Activated T-helper 17 cell treated with anti-CD3 and anti-CD28 coated beads, Interleukin-2, amount 50 U/mL, for 72 hours (primary cell): ENCODE measurements around the gene DOCK2. TPM values are rescaled to one million over a fixed set of nuclear protein-coding genes. Genes with fewer than 3 reads are reported as not detected.
A peak's percentile ranks its signal among the peaks of the same experiment; 100 is the strongest.
"Not testable (repeated sequence)": the region's sequence is repeated elsewhere in the genome, so short reads cannot be mapped to it uniquely, and the experiment has no call there.

Source experiments
- ATAC-seq: fragments of 150-1000 bp; cut with Tn5 transposase; replicated peaks from 2 replicates; pipeline ENCODE4 v1.10.0; 2021; ENCODE audit warnings: mild to moderate bottlenecking, moderate library complexity
- H3K27ac Mint-ChIP-seq: one replicate; pipeline ENCODE4 v1.8.0; 2022; ENCODE audit warnings: mixed read lengths
- H3K27me3 Mint-ChIP-seq: one replicate; pipeline ENCODE4 v1.8.0; 2022; ENCODE audit warnings: mixed read lengths
- H3K36me3 Mint-ChIP-seq: one replicate; pipeline ENCODE4 v1.8.0; 2022; ENCODE audit warnings: low read depth, mild to moderate bottlenecking, mixed read lengths
- H3K4me1 Mint-ChIP-seq: one replicate; pipeline ENCODE4 v1.8.0; 2022; ENCODE audit warnings: mixed read lengths
- H3K4me3 Mint-ChIP-seq: one replicate; pipeline ENCODE4 v1.8.0; 2022; ENCODE audit warnings: mild to moderate bottlenecking, mixed read lengths
- H3K9me3 Mint-ChIP-seq: one replicate; pipeline ENCODE4 v1.8.0; 2022; ENCODE audit warnings: mixed read lengths
- total RNA-seq, 2 donors: library from RNA; stranded (reverse); gene quantifications; one replicate each; pipeline ENCODE4 v1.2.3, GENCODE V29; 2022

The DOCK2 gene
- total RNA-seq, 2 donors from 2014 or later, result 229 to 244 TPM

DNA sequence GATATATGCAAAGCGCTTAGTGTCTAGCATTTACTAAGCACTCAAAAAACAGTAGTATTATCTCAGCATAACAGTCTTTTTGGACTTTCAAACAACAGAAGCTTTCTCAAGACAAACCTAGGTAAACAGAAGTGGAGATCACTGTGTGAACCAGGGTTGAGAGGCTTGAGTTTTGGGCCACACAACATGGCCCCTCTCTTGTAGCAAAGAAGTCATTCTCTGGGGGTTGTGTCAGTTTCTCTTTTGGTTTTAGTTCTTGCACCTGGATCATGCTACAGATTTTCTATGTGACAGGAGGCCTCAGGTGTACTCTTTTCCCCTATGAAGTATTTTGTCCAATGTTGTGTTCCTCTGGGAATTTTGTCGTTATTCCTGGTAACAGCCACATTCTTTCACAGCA lies 313.3 kb downstream of the DOCK2 start:
- no peak overlapping the region for H3K4me3 Mint-ChIP-seq
- ATAC-seq, result no peak
- no peaks in the 10 kb centered on the region for H3K27me3 Mint-ChIP-seq
- no peaks in the 10 kb centered on the region for H3K9me3 Mint-ChIP-seq
- H3K36me3 Mint-ChIP-seq, result peaks cover 61% of the 10 kb centered on the region
- no peak overlapping the region for H3K27ac Mint-ChIP-seq
- peaks cover 17% of the 10 kb centered on the region for H3K4me1 Mint-ChIP-seq

DNA sequence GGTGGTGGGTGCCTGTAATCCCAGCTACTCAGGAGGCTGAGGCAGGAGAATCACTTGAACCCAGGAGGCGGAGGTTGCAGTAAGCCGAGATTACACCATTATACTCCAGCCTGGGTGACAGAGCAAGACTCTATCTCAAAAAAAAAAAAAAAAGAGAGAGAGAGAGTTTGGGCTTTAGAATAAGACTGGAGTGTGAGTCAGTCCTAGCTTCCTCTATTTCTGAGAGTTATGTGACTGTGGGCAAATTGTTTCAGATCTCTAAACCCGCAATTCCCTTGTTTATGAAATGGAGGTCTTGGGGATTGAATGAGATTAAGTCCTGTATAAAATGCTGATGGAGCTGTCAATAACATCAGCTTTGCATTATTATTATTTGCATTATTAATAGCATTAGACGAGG lies 316.1 kb downstream of the DOCK2 start:
- peaks cover 47% of the 10 kb centered on the region for H3K36me3 Mint-ChIP-seq
- not testable (repeated sequence) for H3K9me3 Mint-ChIP-seq, H3K4me1 Mint-ChIP-seq, H3K27ac Mint-ChIP-seq, H3K4me3 Mint-ChIP-seq, H3K27me3 Mint-ChIP-seq, ATAC-seq

GRCh38 chr5:169954786-169955185 lies 317.7 kb downstream of the DOCK2 start:
- Mint-ChIP-seq H3K9me3 (no peaks in the 10 kb centered on the region), H3K27ac (peak overlapping the region; percentile 19), H3K36me3 (peaks cover 38% of the 10 kb centered on the region), H3K4me3 (no peak overlapping the region), H3K4me1 (peaks cover 4% of the 10 kb centered on the region), H3K27me3 (no peaks in the 10 kb centered on the region)
- no peak for ATAC-seq

DNA sequence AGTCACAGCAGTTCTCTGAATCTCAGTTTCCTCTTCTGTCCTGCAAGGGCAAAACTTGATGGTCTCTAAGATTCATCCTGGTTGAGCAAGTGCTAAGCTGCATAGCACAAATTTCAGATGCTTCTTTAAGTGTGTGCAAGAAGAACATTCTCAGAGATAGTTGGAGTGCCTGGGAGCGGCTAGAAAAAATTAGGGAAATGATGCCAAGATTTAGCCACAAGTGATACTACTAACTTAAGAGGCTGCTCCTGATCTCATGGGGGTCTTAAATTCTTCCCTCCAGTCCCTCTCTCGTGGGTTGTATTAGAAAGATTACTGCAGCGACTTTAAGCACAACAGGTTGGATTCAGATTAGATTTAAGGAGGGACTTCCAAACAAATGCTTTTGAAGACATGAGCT lies 319.1 kb downstream of the DOCK2 start:
- Mint-ChIP-seq H3K36me3 (peaks cover 26% of the 10 kb centered on the region), H3K9me3 (no peaks in the 10 kb centered on the region), H3K4me1 (peaks cover 4% of the 10 kb centered on the region), H3K27ac (no peak overlapping the region), H3K27me3 (no peaks in the 10 kb centered on the region), H3K4me3 (no peak overlapping the region)
- ATAC-seq, result no peak

- no peaks in the 10 kb centered on the region for H3K9me3 Mint-ChIP-seq
- H3K4me1 Mint-ChIP-seq, result peaks cover 4% of the 10 kb centered on the region
- H3K27ac Mint-ChIP-seq, result no peak overlapping the region
These were observed 319.7 kb downstream of the DOCK2 start for GRCh38 chr5:169956756-169957155.

DNA sequence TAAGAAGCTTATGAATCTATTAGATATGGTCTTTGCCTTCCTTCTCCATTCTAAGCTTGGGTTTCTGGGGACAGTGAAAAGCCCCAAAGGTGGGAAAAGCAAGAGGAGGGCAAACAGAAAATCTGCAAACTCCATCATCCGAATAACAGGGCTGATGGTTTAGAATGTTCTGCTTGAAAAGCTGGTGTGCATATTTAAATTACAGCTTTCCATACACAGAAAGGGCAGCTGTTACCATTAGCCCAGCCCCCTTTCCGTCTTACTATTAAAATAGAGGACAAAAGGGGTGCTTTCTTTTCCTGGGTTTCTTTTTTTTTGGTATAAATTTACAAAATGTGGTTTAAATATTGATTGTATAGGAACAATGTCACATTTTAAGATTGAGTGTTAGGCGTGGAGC lies 321.2 kb downstream of the DOCK2 start:
- H3K9me3 Mint-ChIP-seq, result no peaks in the 10 kb centered on the region
- no peak for ATAC-seq
- H3K27me3 Mint-ChIP-seq, result no peaks in the 10 kb centered on the region
- no peak overlapping the region for H3K4me3 Mint-ChIP-seq
- H3K36me3 Mint-ChIP-seq, result peaks cover 10% of the 10 kb centered on the region
- peaks cover 4% of the 10 kb centered on the region for H3K4me1 Mint-ChIP-seq
- no peak overlapping the region for H3K27ac Mint-ChIP-seq

More at GRCh38 chr5:169956756-169957155, 319.7 kb downstream of the DOCK2 start:
- no peak overlapping the region for H3K4me3 Mint-ChIP-seq
- H3K36me3 Mint-ChIP-seq, result peaks cover 19% of the 10 kb centered on the region
- no peaks in the 10 kb centered on the region for H3K27me3 Mint-ChIP-seq
- ATAC-seq, result no peak

GRCh38 chr5:169960659-169961058 lies 323.6 kb downstream of the DOCK2 start:
- no peaks in the 10 kb centered on the region for H3K27me3 Mint-ChIP-seq
- H3K9me3 Mint-ChIP-seq, result no peaks in the 10 kb centered on the region
- H3K27ac Mint-ChIP-seq, result no peak overlapping the region
- no peak overlapping the region for H3K4me3 Mint-ChIP-seq
- H3K4me1 Mint-ChIP-seq, result peaks cover 4% of the 10 kb centered on the region
- ATAC-seq, result no peak
- H3K36me3 Mint-ChIP-seq, result peaks cover 5% of the 10 kb centered on the region

- H3K9me3 Mint-ChIP-seq, result no peaks in the 10 kb centered on the region
- H3K4me1 Mint-ChIP-seq, result peaks cover 17% of the 10 kb centered on the region
- H3K36me3 Mint-ChIP-seq, result peaks cover 5% of the 10 kb centered on the region
- no peaks in the 10 kb centered on the region for H3K27me3 Mint-ChIP-seq
- no peak overlapping the region for H3K4me3 Mint-ChIP-seq
- H3K27ac Mint-ChIP-seq, result no peak overlapping the region
- no peak for ATAC-seq
These were observed 327.2 kb downstream of the DOCK2 start for GRCh38 chr5:169964246-169964645.

DNA sequence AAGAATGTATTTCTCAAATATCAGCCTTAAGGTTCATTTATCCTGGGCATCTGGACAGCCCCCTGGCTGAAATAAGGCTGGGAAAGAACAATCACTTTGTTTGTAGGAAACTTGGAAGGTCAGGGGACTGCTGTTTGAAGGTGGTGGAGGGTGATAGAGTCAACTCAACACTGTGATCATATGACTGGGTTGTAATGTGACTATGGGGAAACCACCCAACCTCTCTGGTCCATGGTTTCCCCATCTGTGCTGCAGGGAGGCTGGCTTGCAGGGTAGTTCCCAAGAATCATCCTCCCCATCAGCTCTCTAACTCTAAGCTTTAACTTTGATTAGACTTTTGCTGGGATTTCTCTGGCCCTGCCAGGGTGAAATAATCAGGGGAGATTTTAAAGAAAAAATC lies 333.3 kb downstream of the DOCK2 start:
- Mint-ChIP-seq H3K4me1 (peaks cover 27% of the 10 kb centered on the region), H3K4me3 (no peak overlapping the region), H3K27ac (peak overlapping the region; percentile 59), H3K36me3 (peaks cover 31% of the 10 kb centered on the region), H3K9me3 (no peaks in the 10 kb centered on the region), H3K27me3 (no peaks in the 10 kb centered on the region)
- peak; percentile 58 for ATAC-seq

GRCh38 chr5:169970911-169971765 lies 334.1 kb downstream of the DOCK2 start:
- Mint-ChIP-seq H3K27ac (peak overlapping the region; percentile 59), H3K4me1 (peaks cover 27% of the 10 kb centered on the region), H3K4me3 (no peak overlapping the region), H3K27me3 (no peaks in the 10 kb centered on the region), H3K36me3 (peaks cover 31% of the 10 kb centered on the region), H3K9me3 (no peaks in the 10 kb centered on the region)
- ATAC-seq, result no peak

DNA sequence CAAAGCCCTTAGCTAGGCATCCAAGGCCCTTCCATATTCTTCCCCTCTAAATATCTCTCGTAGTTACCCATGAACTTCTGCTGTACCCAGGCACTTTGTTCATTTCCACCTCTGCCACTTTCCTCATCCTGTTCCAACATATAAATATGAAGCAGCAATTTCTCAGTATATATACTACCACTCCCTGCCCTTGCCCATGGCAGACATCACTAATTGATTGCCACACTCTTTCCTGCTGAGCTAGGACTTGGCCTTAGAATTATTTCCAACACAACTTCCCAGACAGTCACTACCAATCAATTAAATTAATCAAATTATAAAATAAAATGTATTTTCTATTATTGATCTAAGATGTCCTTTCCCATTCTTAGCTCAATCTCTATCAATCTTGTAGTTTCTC lies 334.7 kb downstream of the DOCK2 start:
- H3K27ac Mint-ChIP-seq, result no peak overlapping the region
- H3K4me3 Mint-ChIP-seq, result no peak overlapping the region
- H3K9me3 Mint-ChIP-seq, result no peaks in the 10 kb centered on the region
- no peak for ATAC-seq
- no peaks in the 10 kb centered on the region for H3K27me3 Mint-ChIP-seq
- peaks cover 27% of the 10 kb centered on the region for H3K4me1 Mint-ChIP-seq
- H3K36me3 Mint-ChIP-seq, result peaks cover 31% of the 10 kb centered on the region

GRCh38 chr5:169973056-169973455 lies 336.0 kb downstream of the DOCK2 start:
- no peak for ATAC-seq
- Mint-ChIP-seq H3K36me3 (peaks cover 31% of the 10 kb centered on the region), H3K9me3 (no peaks in the 10 kb centered on the region), H3K27me3 (no peaks in the 10 kb centered on the region), H3K4me1 (peaks cover 19% of the 10 kb centered on the region), H3K27ac (no peak overlapping the region), H3K4me3 (no peak overlapping the region)

DNA sequence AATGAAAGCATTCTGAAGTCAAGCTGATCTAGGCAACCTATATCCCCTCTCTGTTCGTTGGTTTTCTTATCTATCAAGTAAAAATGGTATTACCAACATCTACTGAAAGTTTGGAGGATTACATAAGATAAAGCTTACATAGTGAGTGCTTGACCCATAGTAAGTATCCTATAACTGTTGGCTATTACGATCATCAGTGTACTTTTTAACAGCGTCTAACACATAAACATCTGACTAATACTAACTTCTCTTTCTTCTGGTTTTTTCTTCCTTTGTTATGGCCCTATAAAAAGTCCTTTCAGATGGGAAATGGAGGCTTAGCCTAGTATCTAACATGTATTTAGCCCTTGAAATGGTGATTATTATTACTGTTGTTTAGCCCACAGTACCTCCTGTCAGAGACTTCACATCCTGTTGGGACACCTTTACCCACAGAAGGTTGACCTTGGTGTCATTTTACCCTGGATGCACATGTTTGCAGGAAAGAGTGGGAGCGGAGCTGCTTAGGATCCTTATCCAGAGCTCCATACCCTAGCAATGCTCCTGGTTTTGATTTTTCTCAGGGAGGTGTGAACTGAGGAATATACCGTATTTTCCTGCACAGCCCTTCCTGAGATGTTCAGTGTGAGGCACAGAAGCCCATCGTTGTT lies 337.2 kb downstream of the DOCK2 start:
- peaks cover 14% of the 10 kb centered on the region for H3K4me1 Mint-ChIP-seq
- ATAC-seq, result no peak
- H3K36me3 Mint-ChIP-seq, result peaks cover 31% of the 10 kb centered on the region
- H3K27ac Mint-ChIP-seq, result no peak overlapping the region
- H3K9me3 Mint-ChIP-seq, result no peaks in the 10 kb centered on the region
- H3K4me3 Mint-ChIP-seq, result no peak overlapping the region
- H3K27me3 Mint-ChIP-seq, result no peaks in the 10 kb centered on the region

DNA sequence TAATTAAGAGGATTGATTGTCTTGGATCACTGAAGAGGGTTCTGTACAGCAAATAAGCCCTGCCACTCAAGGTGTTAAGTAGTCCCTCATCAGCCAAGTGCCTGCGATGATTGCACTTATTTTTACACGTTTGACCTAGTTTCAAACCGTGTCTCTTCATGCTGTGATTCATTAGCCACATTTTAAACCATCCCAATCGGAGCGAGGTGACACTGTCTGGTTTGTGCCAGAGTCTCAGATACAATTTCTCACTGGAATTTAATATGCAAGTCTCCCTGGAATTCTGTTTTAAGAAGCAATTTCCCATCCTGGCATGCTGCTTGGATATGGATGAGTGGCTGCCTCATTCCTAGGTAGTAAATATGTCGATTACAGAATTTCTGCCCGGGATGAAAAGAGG lies 341.6 kb downstream of the DOCK2 start:
- ATAC-seq, result no peak
- peaks cover 26% of the 10 kb centered on the region for H3K36me3 Mint-ChIP-seq

GRCh38 chr5:169979871-169980270 lies 342.8 kb downstream of the DOCK2 start:
- no peak for ATAC-seq
- no peaks in the 10 kb centered on the region for H3K27me3 Mint-ChIP-seq
- peaks cover 29% of the 10 kb centered on the region for H3K36me3 Mint-ChIP-seq
- no peak overlapping the region for H3K27ac Mint-ChIP-seq
- no peaks in the 10 kb centered on the region for H3K4me1 Mint-ChIP-seq
- H3K9me3 Mint-ChIP-seq, result no peaks in the 10 kb centered on the region
- H3K4me3 Mint-ChIP-seq, result no peak overlapping the region

More for the DNA sequence above, 341.6 kb downstream of the DOCK2 start:
- H3K9me3 Mint-ChIP-seq, result no peaks in the 10 kb centered on the region
- H3K4me1 Mint-ChIP-seq, result no peaks in the 10 kb centered on the region
- no peak overlapping the region for H3K27ac Mint-ChIP-seq
- no peaks in the 10 kb centered on the region for H3K27me3 Mint-ChIP-seq
- H3K4me3 Mint-ChIP-seq, result no peak overlapping the region
